GM23338 (cell line): ENCODE results near the gene ULK4. TPM values are rescaled to one million over a fixed set of nuclear protein-coding genes. Genes with fewer than 3 reads are reported as not detected.

Source experiments
- ATAC-seq: fragments of 200-7000 bp; cut with Tn5 transposase; 3 replicates; pipeline ENCODE4 v1.9.1; 2020
- DNase-seq: peaks from one replicate; pipeline ENCODE4 v3.0.0-alpha.2; 2015; ENCODE audit warnings: low spot score
- H2AFZ ChIP-seq: fragments of 200-600 bp; sonication (generic); 2 replicates; pipeline ENCODE4 v1.8.0; 2016; ENCODE audit warnings: antibody characterized with exemption, mild to moderate bottlenecking, moderate library complexity
- H3F3A ChIP-seq: fragments of 200-600 bp; sonication (generic); replicated peaks from 2 replicates; pipeline ENCODE4 v1.8.0; 2017; ENCODE audit warnings: antibody characterized with exemption, mixed run types, low read depth
- H3K27ac ChIP-seq: fragments of 200-600 bp; sonication (generic); 2 replicates; pipeline ENCODE4 v1.6.1; 2016; ENCODE audit warnings: low read depth
- H3K27me3 ChIP-seq: fragments of 200-600 bp; sonication (generic); 2 replicates; pipeline ENCODE4 v1.8.0; 2016; ENCODE audit warnings: mild to moderate bottlenecking, mixed run types, moderate library complexity; ENCODE audit not compliant: insufficient read depth
- H3K36me3 ChIP-seq: fragments of 200-600 bp; sonication (generic); 2 replicates; pipeline ENCODE4 v1.8.0; 2016; ENCODE audit warnings: mild to moderate bottlenecking; ENCODE audit not compliant: insufficient read depth
- H3K4me1 ChIP-seq: fragments of 200-600 bp; sonication (generic); 2 replicates; pipeline ENCODE4 v1.8.0; 2016; ENCODE audit warnings: mild to moderate bottlenecking, moderate library complexity; ENCODE audit not compliant: insufficient read depth
- H3K4me2 ChIP-seq: fragments of 200-600 bp; sonication (generic); 2 replicates; pipeline ENCODE4 v1.7.1; 2017; ENCODE audit warnings: mixed run types
- H3K4me3 ChIP-seq: fragments of 200-600 bp; sonication (generic); 2 replicates; pipeline ENCODE4 v1.6.1; 2016; ENCODE audit warnings: mixed run types
- H3K79me2 ChIP-seq: fragments of 200-600 bp; sonication (generic); replicated peaks from 2 replicates; pipeline ENCODE4 v1.8.0; 2017; ENCODE audit warnings: mild to moderate bottlenecking; ENCODE audit not compliant: insufficient read depth
- H3K9me2 ChIP-seq: fragments of 200-600 bp; sonication (generic); 2 replicates; pipeline ENCODE4 v1.8.0; 2017; ENCODE audit not compliant: insufficient read depth
- H4K20me1 ChIP-seq: fragments of 200-600 bp; sonication (generic); replicated peaks from 2 replicates; pipeline ENCODE4 v1.8.0; 2017; ENCODE audit warnings: mild to moderate bottlenecking; ENCODE audit not compliant: insufficient read depth
- H3K27ac Mint-ChIP-seq: 2 replicates; pipeline ENCODE4 v1.8.0; 2020; ENCODE audit warnings: inconsistent platforms, mild to moderate bottlenecking, moderate library complexity, mixed read lengths
- H3K27me3 Mint-ChIP-seq: 3 replicates; pipeline ENCODE4 v1.8.0; 2022; ENCODE audit warnings: low read depth, mild to moderate bottlenecking, moderate library complexity, mixed read lengths, inconsistent platforms; ENCODE audit not compliant: insufficient read depth, poor library complexity
- H3K36me3 Mint-ChIP-seq: 3 replicates; pipeline ENCODE4 v1.8.0; 2021; ENCODE audit warnings: low read depth, mild to moderate bottlenecking, inconsistent platforms, moderate library complexity, mixed read lengths
- H3K4me1 Mint-ChIP-seq: 3 replicates; pipeline ENCODE4 v1.8.0; 2020; ENCODE audit warnings: mild to moderate bottlenecking, inconsistent platforms, mixed read lengths
- H3K4me3 Mint-ChIP-seq: 3 replicates; pipeline ENCODE4 v1.8.0; 2021; ENCODE audit warnings: moderate library complexity, mild to moderate bottlenecking, inconsistent platforms, mixed read lengths
- H3K9me3 Mint-ChIP-seq: 3 replicates; pipeline ENCODE4 v1.8.0; 2020; ENCODE audit warnings: moderate library complexity, mild to moderate bottlenecking, inconsistent platforms, mixed read lengths
- CTCF ChIP-seq, 2 experiments: fragments of 200-600 bp in 1 of 2; sonication (generic) in 1 of 2; conservative IDR thresholded peaks; 2 replicates each; pipeline versions ENCODE4 v1.5.1 to v1.6.1; 2016 to 2017; ENCODE audit warnings: antibody characterized with exemption in 2 of 2, low read depth in 2 of 2, mild to moderate bottlenecking in 2 of 2, moderate library complexity in 1 of 2
- NANOG ChIP-seq: IDR thresholded peaks from 2 replicates; pipeline ENCODE4 v1.6.1; 2016; ENCODE audit warnings: antibody characterized with exemption, borderline replicate concordance
- POLR2AphosphoS5 ChIP-seq: IDR thresholded peaks from 2 replicates; pipeline ENCODE4 v1.6.1; 2016; ENCODE audit warnings: antibody characterized with exemption, low read depth
- ZNF114 ChIP-seq: fragments of 250-450 bp; sonication (Bioruptor Pico); IDR thresholded peaks from 2 replicates; pipeline ENCODE4 v1.5.0; 2020; ENCODE audit warnings: mild to moderate bottlenecking, moderate library complexity
- polyA plus RNA-seq: library from polyadenylated mRNA; unstranded; fragments of >200 nt; fragmentation: Nextera tagmentation; extraction: Ambion mirVana; gene quantifications from 2 replicates; pipeline ENCODE4 v1.2.1, GENCODE V29; 2016
- total RNA-seq: library from RNA; depleted of rRNA; stranded (reverse); fragments of >200 nt; shearing (Covaris generic); gene quantifications from 2 replicates; pipeline ENCODE4 v1.2.3, GENCODE V29; 2014
- TF ChIP-seq, protein P1 (sequence below): fragments of 250-450 bp; sonication (Bioruptor Pico); IDR thresholded peaks from 2 replicates; pipeline ENCODE4 v1.5.0; 2020; ENCODE audit warnings: mild to moderate bottlenecking, moderate library complexity

Gene ULK4
- total and polyA plus RNA-seq, 2 experiments from 2014 or later, result 20.8 to 41.4 TPM

DNA sequence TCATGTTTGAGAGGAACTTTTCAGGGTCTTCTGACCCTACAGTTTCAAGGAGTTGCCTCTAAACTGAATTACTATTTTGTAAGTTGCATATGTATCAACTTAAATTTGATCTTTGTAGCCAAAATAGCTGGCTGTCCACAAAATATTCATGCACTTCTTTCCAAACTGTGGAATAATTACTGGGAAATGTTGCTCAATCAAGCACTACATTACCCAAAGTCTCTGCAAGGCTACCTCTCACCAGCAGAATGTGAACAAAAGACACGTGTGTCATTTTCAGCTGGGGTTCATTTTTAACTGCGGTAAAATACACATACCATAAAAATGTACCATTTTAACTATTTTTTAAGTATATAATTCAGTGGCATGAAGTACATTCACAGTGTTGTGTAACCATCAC, 442.2 kb downstream of the ULK4 start (continued):
- TF ChIP-seq, protein P1, sequence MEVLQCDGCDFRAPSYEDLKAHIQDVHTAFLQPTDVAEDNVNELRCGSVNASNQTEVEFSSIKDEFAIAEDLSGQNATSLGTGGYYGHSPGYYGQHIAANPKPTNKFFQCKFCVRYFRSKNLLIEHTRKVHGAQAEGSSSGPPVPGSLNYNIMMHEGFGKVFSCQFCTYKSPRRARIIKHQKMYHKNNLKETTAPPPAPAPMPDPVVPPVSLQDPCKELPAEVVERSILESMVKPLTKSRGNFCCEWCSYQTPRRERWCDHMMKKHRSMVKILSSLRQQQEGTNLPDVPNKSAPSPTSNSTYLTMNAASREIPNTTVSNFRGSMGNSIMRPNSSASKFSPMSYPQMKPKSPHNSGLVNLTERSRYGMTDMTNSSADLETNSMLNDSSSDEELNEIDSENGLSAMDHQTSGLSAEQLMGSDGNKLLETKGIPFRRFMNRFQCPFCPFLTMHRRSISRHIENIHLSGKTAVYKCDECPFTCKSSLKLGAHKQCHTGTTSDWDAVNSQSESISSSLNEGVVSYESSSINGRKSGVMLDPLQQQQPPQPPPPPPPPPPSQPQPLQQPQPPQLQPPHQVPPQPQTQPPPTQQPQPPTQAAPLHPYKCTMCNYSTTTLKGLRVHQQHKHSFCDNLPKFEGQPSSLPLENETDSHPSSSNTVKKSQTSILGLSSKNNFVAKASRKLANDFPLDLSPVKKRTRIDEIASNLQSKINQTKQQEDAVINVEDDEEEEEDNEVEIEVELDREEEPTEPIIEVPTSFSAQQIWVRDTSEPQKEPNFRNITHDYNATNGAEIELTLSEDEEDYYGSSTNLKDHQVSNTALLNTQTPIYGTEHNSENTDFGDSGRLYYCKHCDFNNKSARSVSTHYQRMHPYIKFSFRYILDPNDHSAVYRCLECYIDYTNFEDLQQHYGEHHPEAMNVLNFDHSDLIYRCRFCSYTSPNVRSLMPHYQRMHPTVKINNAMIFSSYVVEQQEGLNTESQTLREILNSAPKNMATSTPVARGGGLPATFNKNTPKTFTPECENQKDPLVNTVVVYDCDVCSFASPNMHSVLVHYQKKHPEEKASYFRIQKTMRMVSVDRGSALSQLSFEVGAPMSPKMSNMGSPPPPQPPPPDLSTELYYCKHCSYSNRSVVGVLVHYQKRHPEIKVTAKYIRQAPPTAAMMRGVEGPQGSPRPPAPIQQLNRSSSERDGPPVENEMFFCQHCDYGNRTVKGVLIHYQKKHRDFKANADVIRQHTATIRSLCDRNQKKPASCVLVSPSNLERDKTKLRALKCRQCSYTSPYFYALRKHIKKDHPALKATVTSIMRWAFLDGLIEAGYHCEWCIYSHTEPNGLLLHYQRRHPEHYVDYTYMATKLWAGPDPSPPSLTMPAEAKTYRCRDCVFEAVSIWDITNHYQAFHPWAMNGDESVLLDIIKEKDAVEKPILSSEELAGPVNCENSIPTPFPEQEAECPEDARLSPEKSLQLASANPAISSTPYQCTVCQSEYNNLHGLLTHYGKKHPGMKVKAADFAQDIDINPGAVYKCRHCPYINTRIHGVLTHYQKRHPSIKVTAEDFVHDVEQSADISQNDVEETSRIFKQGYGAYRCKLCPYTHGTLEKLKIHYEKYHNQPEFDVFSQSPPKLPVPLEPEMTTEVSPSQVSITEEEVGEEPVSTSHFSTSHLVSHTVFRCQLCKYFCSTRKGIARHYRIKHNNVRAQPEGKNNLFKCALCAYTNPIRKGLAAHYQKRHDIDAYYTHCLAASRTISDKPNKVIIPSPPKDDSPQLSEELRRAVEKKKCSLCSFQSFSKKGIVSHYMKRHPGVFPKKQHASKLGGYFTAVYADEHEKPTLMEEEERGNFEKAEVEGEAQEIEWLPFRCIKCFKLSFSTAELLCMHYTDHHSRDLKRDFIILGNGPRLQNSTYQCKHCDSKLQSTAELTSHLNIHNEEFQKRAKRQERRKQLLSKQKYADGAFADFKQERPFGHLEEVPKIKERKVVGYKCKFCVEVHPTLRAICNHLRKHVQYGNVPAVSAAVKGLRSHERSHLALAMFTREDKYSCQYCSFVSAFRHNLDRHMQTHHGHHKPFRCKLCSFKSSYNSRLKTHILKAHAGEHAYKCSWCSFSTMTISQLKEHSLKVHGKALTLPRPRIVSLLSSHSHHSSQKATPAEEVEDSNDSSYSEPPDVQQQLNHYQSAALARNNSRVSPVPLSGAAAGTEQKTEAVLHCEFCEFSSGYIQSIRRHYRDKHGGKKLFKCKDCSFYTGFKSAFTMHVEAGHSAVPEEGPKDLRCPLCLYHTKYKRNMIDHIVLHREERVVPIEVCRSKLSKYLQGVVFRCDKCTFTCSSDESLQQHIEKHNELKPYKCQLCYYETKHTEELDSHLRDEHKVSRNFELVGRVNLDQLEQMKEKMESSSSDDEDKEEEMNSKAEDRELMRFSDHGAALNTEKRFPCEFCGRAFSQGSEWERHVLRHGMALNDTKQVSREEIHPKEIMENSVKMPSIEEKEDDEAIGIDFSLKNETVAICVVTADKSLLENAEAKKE (CRISPR knock-in tag), result no peak
- no peak for TF ChIP-seq NANOG

DNA sequence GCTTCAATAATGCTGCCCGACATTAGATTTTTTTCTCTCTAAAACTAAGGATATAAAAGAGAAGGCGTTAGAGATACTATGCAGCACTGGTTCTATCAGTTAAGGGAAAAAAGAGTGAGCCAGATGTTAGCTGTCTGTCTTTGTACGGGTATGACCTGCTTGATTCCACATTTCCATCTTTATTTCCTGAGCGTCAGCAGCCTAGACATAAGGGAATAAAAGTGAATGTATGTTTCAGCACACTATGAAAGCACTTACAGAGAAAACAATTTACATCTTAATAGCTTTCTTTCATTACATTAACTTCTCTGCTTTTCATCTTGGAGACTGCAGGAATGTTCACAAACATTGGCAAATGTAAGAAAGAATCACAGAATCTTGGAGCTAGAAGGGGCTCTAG, 443.3 kb downstream of the ULK4 start:
- peaks cover 4% of the 10 kb centered on the region; the same call in 1 of the 3 replicates for H3K36me3 Mint-ChIP-seq
- H3K27ac ChIP-seq, result no peak overlapping the region

More for the DNA sequence above, 443.3 kb downstream of the ULK4 start:
- Histone ChIP-seq H2AFZ (no peak overlapping the region), H3K9me2 (no peaks in the 10 kb centered on the region; the same call in 1 of the 2 replicates), H3K27me3 (no peaks in the 10 kb centered on the region), H3K4me3 (no peak overlapping the region), H4K20me1 (no peaks in the 10 kb centered on the region), H3K36me3 (no peaks in the 10 kb centered on the region), H3K4me2 (no peak overlapping the region), H3K4me1 (no peaks in the 10 kb centered on the region), H3F3A (no peaks in the 10 kb centered on the region), H3K79me2 (no peaks in the 10 kb centered on the region)
- no peak overlapping the region for H3K4me3 Mint-ChIP-seq
- peaks cover under 1% of the 10 kb centered on the region for H3K27me3 Mint-ChIP-seq
- ATAC-seq, result no peak
- peaks cover 4% of the 10 kb centered on the region; the same call in 2 of the 3 replicates for H3K9me3 Mint-ChIP-seq
- no peak overlapping the region for H3K27ac Mint-ChIP-seq
- TF ChIP-seq NANOG (no peak), ZNF114 (CRISPR knock-in tag) (no peak), CTCF (conservative IDR thresholded peaks at IDR 0.05; ENCODE audit: low read depth in 2 of 2) (no peak), POLR2AphosphoS5 (no peak)
- peaks cover 10% of the 10 kb centered on the region for H3K4me1 Mint-ChIP-seq
- DNase-seq, result peak; percentile 7
